Measurements from ENCODE around the gene TOMT.

GRCh38 chr11:72102631-72102945 lies 3.1 kb upstream of the TOMT start:
- TF ChIP-seq CTCF (IDR thresholded peaks at IDR 0.05 in 4 of 5, conservative IDR thresholded peaks at IDR 0.05 in 1 of 5) (no peak), POLR2A (IDR thresholded peaks at IDR 0.05) (no peak)

Data from gastrocnemius medialis (tissue), 4 donors.